Pancreas (tissue), 10 donors: Measurements from ENCODE around the gene FAM234A. TPM values are rescaled to one million over a fixed set of nuclear protein-coding genes. Genes with fewer than 3 reads are reported as not detected.

Source experiments
- ATAC-seq, 4 donors: fragments of 200-7000 bp; cut with Tn5 transposase; one replicate each; pipeline versions ENCODE4 v1.8.0 to v1.9.1; 2020; ENCODE audit warnings: mild to moderate bottlenecking in 4 of 4, moderate library complexity in 4 of 4
- DNase-seq, 6 donors: peaks; one replicate each; pipeline ENCODE4 v3.0.0-alpha.2; 2020
- FAIRE-seq: peaks from 2 replicates; lab custom pipeline; 2012; peaks lifted over from hg19 to GRCh38; lab: Jason Lieb, UNC
- H3K27ac ChIP-seq, 4 donors: fragments of 200-600 bp; sonication (generic); 1 replicate in 3 of 4; 2 replicates in 1 of 4; pipeline versions ENCODE4 v1.5.0 to v1.8.0; 2020
- H3K27me3 ChIP-seq, 4 donors: fragments of 200-600 bp; one replicate each; pipeline ENCODE4 v1.8.0; 2021
- H3K36me3 ChIP-seq, 3 donors: fragments of 200-600 bp; sonication (generic) in 1 of 3; one replicate each; pipeline versions ENCODE4 v1.5.0 to v1.8.0; 2020 to 2021
- H3K4me1 ChIP-seq, 3 donors: fragments of 200-600 bp; one replicate each; pipeline ENCODE4 v1.8.0; 2021
- H3K4me3 ChIP-seq, 4 donors: fragments of 200-600 bp; sonication (generic) in 2 of 4; one replicate each; pipeline versions ENCODE4 v1.5.0 to v1.8.0; 2020 to 2021
- H3K9me3 ChIP-seq, 4 donors: fragments of 200-600 bp; one replicate each; pipeline ENCODE4 v1.8.0; 2021
- WGBS, 2 donors: extraction: QIAGEN DNeasy Blood & Tissue Kit; methylation state at CpG; one replicate each; pipeline ENCODE4 v1.1.7; 2013; 5-methylcytosine and 5-hydroxymethylcytosine counted together
- intact Hi-C, 3 donors: fragments of 100-400 bp; cut with DNase I; formaldehyde crosslinking; loops; one replicate each; pipeline versions ENCODE4 v1.11.1 to v1.14.2; 2022
- polyA plus RNA-seq, 2 donors: library from polyadenylated mRNA; stranded (reverse); fragments of 200-250 nt; gene quantifications; one replicate each; pipeline ENCODE4 v1.2.3, GENCODE V29; 2013
- total RNA-seq, 6 donors: library from RNA; stranded (reverse); fragmentation: NEBNext Ultra II Directional in 4 of 6; extraction: Animal tissue kit (Norgen Biotek cat#: 25700) in 4 of 6; gene quantifications; one replicate each; pipeline versions ENCODE4 v1.2.1 to v1.2.4, GENCODE V29; 2021 to 2023
- TF ChIP-seq, protein P1 (sequence below), 4 donors: fragments of 200-600 bp; sonication (generic) in 3 of 4; IDR thresholded peaks; one replicate each; pipeline versions ENCODE4 v1.5.0 to v1.8.0; 2021; ENCODE audit warnings: antibody characterized with exemption in 4 of 4
- donor health status: healthy with polysubstance abuse.
- donor health status: DM: no; HTN: no; CAD: no; lungs with moderate emphysema.
- donor health status: DM: no; HTN: no; CAD: no.
- donor health status: control.
- donor health status: control.
- donor health status: Bipolar disorder and iron deficiency.
- donor health status: DM: yes; HTN: yes; CAD: no.
- donor health status: DM: no; HTN: no; CAD: no.
- donor health status: DM: no; HTN: no; CAD: no.
- donor health status: DM: yes; HTN: yes; CAD: no.

Gene FAM234A
- total and polyA plus RNA-seq, 8 donors: 34.2 to 51.2 (median 40.4) TPM

DNA sequence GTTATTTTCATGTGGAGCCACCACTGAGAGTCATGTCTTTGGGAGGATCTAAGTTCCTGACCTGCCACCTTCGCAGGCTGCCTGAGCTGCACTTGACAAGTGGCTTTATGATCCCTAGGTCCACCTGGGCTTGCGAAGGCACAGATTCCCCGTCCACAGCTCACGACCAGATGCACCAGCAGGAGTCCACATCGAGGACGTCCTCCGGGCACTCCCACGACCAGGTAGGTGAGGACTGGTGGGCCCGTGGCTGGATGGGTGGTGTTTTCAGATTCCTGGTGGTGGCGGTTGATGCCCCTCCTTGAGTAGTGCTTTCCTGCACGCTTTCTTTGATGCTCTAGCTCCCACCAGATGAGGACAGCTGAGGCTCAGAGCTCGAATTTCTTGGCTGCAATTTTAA is 14.8 kb downstream of the FAM234A start:
- H3K36me3 ChIP-seq: no peaks in the 10 kb centered on the region
- H3K4me1 ChIP-seq: peaks cover 0 to 9% (median 7%) of the 10 kb centered on the region in 3 donors
- DNase-seq (peak in 1 of 6 donors; percentile 25), FAIRE-seq (no peak), ATAC-seq (no peak)
- no peak overlapping the region for H3K4me3 ChIP-seq
- no peaks in the 10 kb centered on the region for H3K27me3 ChIP-seq
- intact Hi-C loops: loop anchor here in 2 of 3 donors (5.0 to 10.0 kb wide), 2 partner anchors 95 to 98 kb away; no protein-coding TSS in a partner anchor
- peak overlapping the region in 2 of 4 donors; percentile 74 to 76 for H3K27ac ChIP-seq
- TF ChIP-seq, protein P1, sequence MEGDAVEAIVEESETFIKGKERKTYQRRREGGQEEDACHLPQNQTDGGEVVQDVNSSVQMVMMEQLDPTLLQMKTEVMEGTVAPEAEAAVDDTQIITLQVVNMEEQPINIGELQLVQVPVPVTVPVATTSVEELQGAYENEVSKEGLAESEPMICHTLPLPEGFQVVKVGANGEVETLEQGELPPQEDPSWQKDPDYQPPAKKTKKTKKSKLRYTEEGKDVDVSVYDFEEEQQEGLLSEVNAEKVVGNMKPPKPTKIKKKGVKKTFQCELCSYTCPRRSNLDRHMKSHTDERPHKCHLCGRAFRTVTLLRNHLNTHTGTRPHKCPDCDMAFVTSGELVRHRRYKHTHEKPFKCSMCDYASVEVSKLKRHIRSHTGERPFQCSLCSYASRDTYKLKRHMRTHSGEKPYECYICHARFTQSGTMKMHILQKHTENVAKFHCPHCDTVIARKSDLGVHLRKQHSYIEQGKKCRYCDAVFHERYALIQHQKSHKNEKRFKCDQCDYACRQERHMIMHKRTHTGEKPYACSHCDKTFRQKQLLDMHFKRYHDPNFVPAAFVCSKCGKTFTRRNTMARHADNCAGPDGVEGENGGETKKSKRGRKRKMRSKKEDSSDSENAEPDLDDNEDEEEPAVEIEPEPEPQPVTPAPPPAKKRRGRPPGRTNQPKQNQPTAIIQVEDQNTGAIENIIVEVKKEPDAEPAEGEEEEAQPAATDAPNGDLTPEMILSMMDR (IDR thresholded peaks at IDR 0.05): no peak
- H3K9me3 ChIP-seq: no peaks in the 10 kb centered on the region
- 88 to 92% methylated on average over 12 of the region's 12 CpGs for WGBS, 2 donors

DNA sequence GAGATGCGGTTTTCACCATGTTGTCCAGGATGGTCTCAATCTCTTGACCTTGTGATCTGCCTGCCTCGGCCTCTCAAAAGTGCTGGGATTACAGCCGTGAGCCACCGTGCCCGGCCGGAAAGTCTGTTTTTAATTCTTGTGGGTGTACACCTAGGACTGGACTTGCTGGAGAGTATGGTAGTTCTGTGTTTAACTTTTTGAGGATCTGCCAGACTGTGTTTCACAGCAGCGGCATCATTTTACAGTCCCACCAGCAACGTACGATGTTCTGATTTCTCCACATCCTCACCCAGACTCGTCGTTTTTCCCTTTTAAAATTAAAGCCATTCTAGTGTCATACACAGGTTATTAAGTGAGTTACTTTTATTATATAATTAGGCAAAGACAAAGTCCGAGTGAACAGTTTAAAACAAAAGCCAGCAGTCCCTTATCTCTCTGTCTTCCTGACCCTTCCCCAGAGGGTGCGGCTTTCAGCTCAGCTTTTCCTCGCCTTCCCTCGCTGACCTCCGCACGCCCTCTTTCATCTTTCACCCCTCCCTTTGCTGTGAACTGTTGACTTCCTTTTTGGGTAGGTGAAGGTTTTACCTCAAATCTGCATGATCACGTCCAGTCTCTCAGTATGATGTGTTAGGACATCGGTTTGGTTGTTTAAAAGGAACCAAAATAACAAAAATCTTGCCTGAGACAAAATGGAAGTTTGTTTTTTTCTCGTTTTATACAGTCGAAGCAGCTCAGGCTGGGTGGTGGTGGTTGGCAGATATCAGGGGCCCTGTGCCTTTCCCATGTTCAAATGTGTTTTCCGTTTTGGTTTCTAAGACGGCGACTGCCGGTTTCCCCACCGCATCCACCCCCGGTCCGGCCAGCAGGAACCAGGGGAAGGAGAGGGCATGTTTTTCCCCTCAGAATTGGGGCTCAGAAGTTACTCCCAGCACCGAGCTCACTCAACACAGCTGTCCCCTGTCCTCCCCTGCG is 18.0 kb downstream of the FAM234A start:
- Histone ChIP-seq H3K4me1 (peaks cover 0 to 9% (median 7%) of the 10 kb centered on the region in 3 donors), H3K36me3 (peaks cover 0 to 8% (median 0%) of the 10 kb centered on the region in 3 donors), H3K27ac (no peak overlapping the region), H3K27me3 (no peaks in the 10 kb centered on the region), H3K4me3 (no peak overlapping the region), H3K9me3 (no peaks in the 10 kb centered on the region)
- ATAC-seq: no peak
- TF ChIP-seq, protein P1 (IDR thresholded peaks at IDR 0.05): no peak
- WGBS, 2 donors: 83 to 88% methylated on average over 30 of the region's 30 CpGs
- intact Hi-C loops: no loop called here
- no peak for FAIRE-seq
- no peak for DNase-seq

DNA sequence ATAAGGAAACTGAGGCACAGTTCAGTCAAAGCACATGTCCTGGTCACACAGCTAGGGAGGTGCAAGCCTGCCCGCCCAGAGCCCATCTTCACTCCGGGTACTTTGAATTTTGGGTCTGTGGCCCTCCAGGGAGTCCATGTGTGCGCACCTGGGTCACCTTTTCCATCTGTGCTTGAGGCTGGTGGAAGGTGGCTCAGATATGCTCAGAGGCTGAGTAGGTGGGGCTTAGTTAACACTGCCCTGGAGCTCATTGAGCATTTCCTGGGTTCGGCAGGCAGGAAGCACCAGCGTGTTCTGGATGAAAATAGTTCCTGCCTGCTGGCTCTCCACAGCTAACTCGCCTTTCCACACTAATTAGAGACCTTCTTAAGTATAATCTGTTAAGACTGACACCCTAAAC is 19.2 kb downstream of the FAM234A start:
- TF ChIP-seq, protein P1 (IDR thresholded peaks at IDR 0.05): no peak
- no peaks in the 10 kb centered on the region for H3K9me3 ChIP-seq
- peaks cover 0 to 8% (median 0%) of the 10 kb centered on the region in 3 donors for H3K36me3 ChIP-seq
- intact Hi-C loops: no loop called here
- DNase-seq: no peak
- no peaks in the 10 kb centered on the region for H3K27me3 ChIP-seq
- H3K27ac ChIP-seq: no peak overlapping the region
- H3K4me3 ChIP-seq: no peak overlapping the region
- peaks cover 0 to 9% (median 7%) of the 10 kb centered on the region in 3 donors for H3K4me1 ChIP-seq
- FAIRE-seq: no peak
- ATAC-seq: no peak
- WGBS, 2 donors: 86 to 90% methylated on average over 6 of the region's 6 CpGs

DNA sequence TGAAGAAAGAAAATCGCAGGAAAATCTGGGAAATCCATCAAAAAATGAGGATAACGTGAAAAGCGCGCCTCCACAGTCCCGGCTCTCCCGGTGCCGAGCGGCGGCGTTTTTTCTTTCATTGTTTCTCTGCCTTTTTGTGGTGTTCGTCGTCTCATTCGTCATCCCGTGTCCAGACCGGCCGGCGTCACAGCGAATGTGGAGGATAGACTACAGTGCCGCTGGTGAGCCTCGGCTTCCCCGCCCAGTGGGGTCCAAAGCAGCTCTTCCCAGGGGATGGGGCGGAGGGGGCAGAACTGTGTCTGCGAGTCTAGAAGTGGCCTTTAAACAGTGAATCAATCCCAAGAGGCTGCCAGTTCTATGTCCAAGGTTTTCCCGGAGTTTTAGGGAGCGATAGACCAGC is 19.8 kb downstream of the FAM234A start:
- intact Hi-C loops: no loop called here
- FAIRE-seq (no peak), DNase-seq (no peak), ATAC-seq (no peak)
- TF ChIP-seq, protein P1 (IDR thresholded peaks at IDR 0.05): no peak
- peaks cover 0 to 8% (median 0%) of the 10 kb centered on the region in 3 donors for H3K36me3 ChIP-seq
- no peak overlapping the region for H3K27ac ChIP-seq
- H3K27me3 ChIP-seq: no peaks in the 10 kb centered on the region
- no peaks in the 10 kb centered on the region for H3K9me3 ChIP-seq
- H3K4me1 ChIP-seq: peaks cover 0 to 9% (median 7%) of the 10 kb centered on the region in 3 donors
- 96 to 97% methylated on average over 25 of the region's 25 CpGs for WGBS, 2 donors
- no peak overlapping the region for H3K4me3 ChIP-seq
